Thoracic aorta (tissue), 2 donors: ENCODE data around the gene ETV5. TPM values are rescaled to one million over a fixed set of nuclear protein-coding genes. Genes with fewer than 3 reads are reported as not detected.
"Not testable (repeated sequence)": the region's sequence is repeated elsewhere in the genome, so short reads cannot be mapped to it uniquely, and the experiment has no call there.

ENCODE experiments used
- ATAC-seq: fragments of 150-250 bp; one replicate; pipeline ENCODE4 v1.8.0; 2017; ENCODE audit warnings: low read depth; ENCODE audit not compliant: insufficient number of reproducible peaks, low FRiP score
- DNase-seq: peaks from one replicate; pipeline ENCODE4 v3.0.0-alpha.2; 2020; ENCODE audit warnings: low spot score
- H3K27ac ChIP-seq, 2 donors: fragments of 200-600 bp; sonication (generic); 1 replicate in 1 of 2; 2 replicates in 1 of 2; pipeline ENCODE4 v1.5.1; 2016; ENCODE audit warnings: mild to moderate bottlenecking in 2 of 2, moderate library complexity in 2 of 2
- H3K27me3 ChIP-seq: fragments of 200-600 bp; sonication (generic); replicated peaks from 2 replicates; pipeline ENCODE4 v1.6.0; 2016; ENCODE audit warnings: mild to moderate bottlenecking; ENCODE audit not compliant: insufficient read depth
- H3K36me3 ChIP-seq: fragments of 200-600 bp; sonication (generic); one replicate; pipeline ENCODE4 v1.5.1; 2016
- H3K4me1 ChIP-seq, 2 donors: fragments of 200-600 bp; sonication (generic); 1 replicate in 1 of 2; 2 replicates in 1 of 2; pipeline versions ENCODE4 v1.5.1 to v1.6.0; 2016; ENCODE audit warnings: low read depth in 2 of 2, mild to moderate bottlenecking in 1 of 2; ENCODE audit not compliant: control insufficient read depth in 1 of 2
- H3K4me3 ChIP-seq: fragments of 200-600 bp; sonication (generic); 2 replicates; pipeline ENCODE4 v1.5.1; 2016; ENCODE audit warnings: mild to moderate bottlenecking
- H3K9me3 ChIP-seq: fragments of 200-600 bp; sonication (generic); 2 replicates; pipeline ENCODE4 v1.5.1; 2016
- CTCF ChIP-seq: fragments of 200-600 bp; sonication (generic); IDR thresholded peaks from one replicate; pipeline ENCODE4 v1.5.1; 2019; ENCODE audit warnings: antibody characterized with exemption
- total RNA-seq, 2 donors: library from RNA; depleted of rRNA; stranded (reverse); fragments of >200 nt; gene quantifications; one replicate each; pipeline versions ENCODE4 v1.1.0 to v1.2.3, GENCODE V29; 2016

Gene ETV5
- total RNA-seq, 2 donors from 2014 or later, result 43.6 to 362 TPM

GRCh38 chr3:186042036-186042435 is 66.9 kb downstream of the ETV5 start:
- peaks cover 5% of the 10 kb centered on the region for H3K9me3 ChIP-seq
- no peaks in the 10 kb centered on the region for H3K36me3 ChIP-seq
- ATAC-seq, result no peak
- H3K27ac ChIP-seq, result no peak overlapping the region
- TF ChIP-seq CTCF, result no peak
- no peak for DNase-seq
- no peaks in the 10 kb centered on the region for H3K4me1 ChIP-seq
- H3K27me3 ChIP-seq, result no peaks in the 10 kb centered on the region
- H3K4me3 ChIP-seq, result no peak overlapping the region

GRCh38 chr3:186038360-186038759 is 70.5 kb downstream of the ETV5 start:
- Histone ChIP-seq H3K4me1 (no peaks in the 10 kb centered on the region), H3K27ac (no peak overlapping the region), H3K36me3 (no peaks in the 10 kb centered on the region), H3K4me3 (no peak overlapping the region), H3K9me3 (peaks cover 5% of the 10 kb centered on the region), H3K27me3 (no peaks in the 10 kb centered on the region)
- ATAC-seq (no peak), DNase-seq (no peak)
- no peak for TF ChIP-seq CTCF

GRCh38 chr3:186035277-186035676 is 73.6 kb downstream of the ETV5 start:
- Histone ChIP-seq H3K4me1 (no peaks in the 10 kb centered on the region), H3K9me3 (peaks cover 5% of the 10 kb centered on the region), H3K27ac (no peak overlapping the region), H3K36me3 (no peaks in the 10 kb centered on the region), H3K27me3 (no peaks in the 10 kb centered on the region), H3K4me3 (no peak overlapping the region)
- ATAC-seq, result no peak
- TF ChIP-seq CTCF, result no peak
- DNase-seq, result no peak

GRCh38 chr3:186032321-186032720 is 76.6 kb downstream of the ETV5 start:
- DNase-seq (no peak), ATAC-seq (no peak)
- no peaks in the 10 kb centered on the region for H3K27me3 ChIP-seq
- no peaks in the 10 kb centered on the region for H3K4me1 ChIP-seq
- no peak overlapping the region for H3K4me3 ChIP-seq
- TF ChIP-seq CTCF, result no peak
- H3K9me3 ChIP-seq, result no peaks in the 10 kb centered on the region
- no peak overlapping the region for H3K27ac ChIP-seq
- no peaks in the 10 kb centered on the region for H3K36me3 ChIP-seq

- not testable (repeated sequence) for H3K4me3 ChIP-seq, H3K27me3 ChIP-seq, DNase-seq, H3K27ac ChIP-seq, H3K36me3 ChIP-seq, ATAC-seq, H3K9me3 ChIP-seq
- peaks cover 4 to 15% of the 10 kb centered on the region in 2 donors for H3K4me1 ChIP-seq
Measured at GRCh38 chr3:186025993-186026392, 82.9 kb downstream of the ETV5 start.

GRCh38 chr3:186025161-186025560 is 83.7 kb downstream of the ETV5 start:
- no peaks in the 10 kb centered on the region for H3K36me3 ChIP-seq
- no peaks in the 10 kb centered on the region for H3K9me3 ChIP-seq
- no peak overlapping the region for H3K27ac ChIP-seq
- H3K4me1 ChIP-seq, result peaks cover 4 to 15% of the 10 kb centered on the region in 2 donors
- ATAC-seq, result no peak
- no peak overlapping the region for H3K4me3 ChIP-seq
- no peaks in the 10 kb centered on the region for H3K27me3 ChIP-seq
- no peak for DNase-seq
- no peak for TF ChIP-seq CTCF
